Esophagus squamous epithelium (tissue), 5 donors: Measurements from ENCODE around the gene MIA3. TPM values are rescaled to one million over a fixed set of nuclear protein-coding genes. Genes with fewer than 3 reads are reported as not detected.

ENCODE experiments used
- DNase-seq: peaks from one replicate; lab custom pipeline; 2025; lab: John Stamatoyannopoulos, UW
- H3K27ac ChIP-seq, 4 donors: fragments of 200-600 bp; sonication (generic); one replicate each; pipeline ENCODE4 v1.5.1; 2016 to 2019; ENCODE audit warnings: mild to moderate bottlenecking in 1 of 4
- H3K27me3 ChIP-seq, 4 donors: fragments of 200-600 bp; sonication (generic); 1 replicate in 3 of 4; 2 replicates in 1 of 4; pipeline versions ENCODE4 v1.5.1 to v1.6.0; 2017 to 2021; ENCODE audit warnings: antibody characterized with exemption in 1 of 4
- H3K36me3 ChIP-seq, 3 donors: fragments of 200-600 bp; sonication (generic); one replicate each; pipeline ENCODE4 v1.5.1; 2016 to 2019
- H3K4me1 ChIP-seq, 3 donors: fragments of 200-600 bp; sonication (generic); one replicate each; pipeline ENCODE4 v1.5.1; 2017 to 2019
- H3K4me3 ChIP-seq, 4 donors: fragments of 200-600 bp; sonication (generic); 1 replicate in 3 of 4; 2 replicates in 1 of 4; pipeline ENCODE4 v1.5.1; 2016 to 2019; ENCODE audit warnings: mild to moderate bottlenecking in 2 of 4, moderate library complexity in 1 of 4
- H3K9me3 ChIP-seq, 3 donors: fragments of 200-600 bp; sonication (generic); one replicate each; pipeline ENCODE4 v1.5.1; 2016 to 2019
- POLR2A ChIP-seq, 4 donors: fragments of 450-650 bp; IDR thresholded peaks; one replicate each; pipeline ENCODE4 v1.6.1; 2017; ENCODE audit warnings: antibody characterized with exemption in 4 of 4, mild to moderate bottlenecking in 4 of 4, moderate library complexity in 3 of 4
- WGBS, 2 donors: methylation state at CpG; one replicate each; pipeline ENCODE4 v1.1.5; 2018; 5-methylcytosine and 5-hydroxymethylcytosine counted together
- intact Hi-C: fragments of 100-400 bp; cut with DNase I; formaldehyde crosslinking; loops from one replicate; pipeline ENCODE4 v1.15.0; 2022
- total RNA-seq, 4 donors: library from RNA; depleted of rRNA; stranded (reverse); fragments of >200 nt; gene quantifications; one replicate each; pipeline ENCODE4 v1.1.0, GENCODE V29; 2016
- TF ChIP-seq, protein P1 (sequence below), 6 experiments: fragments of 450-650 bp in 4 of 6; fragments of 200-600 bp in 2 of 6; sonication (generic) in 2 of 6; IDR thresholded peaks; one replicate each; pipeline ENCODE4 v1.5.1; 2016 to 2019; ENCODE audit warnings: antibody characterized with exemption in 6 of 6, mild to moderate bottlenecking in 4 of 6, moderate library complexity in 4 of 6
- donor health status: DM: yes; HTN: yes; CAD: no.

Gene MIA3
- total RNA-seq, 4 donors from 2014 or later: 17.5 to 40.4 (median 24.0) TPM

- Histone ChIP-seq H3K4me3 (no peak overlapping the region), H3K36me3 (peaks cover 16 to 98% (median 24%) of the 10 kb centered on the region in 3 donors), H3K27ac (no peak overlapping the region), H3K9me3 (no peaks in the 10 kb centered on the region), H3K27me3 (no peaks in the 10 kb centered on the region), H3K4me1 (no peaks in the 10 kb centered on the region)
- TF ChIP-seq POLR2A (IDR thresholded peaks at IDR 0.05): no peak
- TF ChIP-seq, protein P1, sequence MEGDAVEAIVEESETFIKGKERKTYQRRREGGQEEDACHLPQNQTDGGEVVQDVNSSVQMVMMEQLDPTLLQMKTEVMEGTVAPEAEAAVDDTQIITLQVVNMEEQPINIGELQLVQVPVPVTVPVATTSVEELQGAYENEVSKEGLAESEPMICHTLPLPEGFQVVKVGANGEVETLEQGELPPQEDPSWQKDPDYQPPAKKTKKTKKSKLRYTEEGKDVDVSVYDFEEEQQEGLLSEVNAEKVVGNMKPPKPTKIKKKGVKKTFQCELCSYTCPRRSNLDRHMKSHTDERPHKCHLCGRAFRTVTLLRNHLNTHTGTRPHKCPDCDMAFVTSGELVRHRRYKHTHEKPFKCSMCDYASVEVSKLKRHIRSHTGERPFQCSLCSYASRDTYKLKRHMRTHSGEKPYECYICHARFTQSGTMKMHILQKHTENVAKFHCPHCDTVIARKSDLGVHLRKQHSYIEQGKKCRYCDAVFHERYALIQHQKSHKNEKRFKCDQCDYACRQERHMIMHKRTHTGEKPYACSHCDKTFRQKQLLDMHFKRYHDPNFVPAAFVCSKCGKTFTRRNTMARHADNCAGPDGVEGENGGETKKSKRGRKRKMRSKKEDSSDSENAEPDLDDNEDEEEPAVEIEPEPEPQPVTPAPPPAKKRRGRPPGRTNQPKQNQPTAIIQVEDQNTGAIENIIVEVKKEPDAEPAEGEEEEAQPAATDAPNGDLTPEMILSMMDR (IDR thresholded peaks at IDR 0.05): no peak
- no peak for DNase-seq
- 93 to 95% methylated on average over 1 of the region's 1 CpG for WGBS, 2 donors
- intact Hi-C loops: no loop called here
Observed at GRCh38 chr1:222652676-222653075, 34.8 kb downstream of the MIA3 start.

DNA sequence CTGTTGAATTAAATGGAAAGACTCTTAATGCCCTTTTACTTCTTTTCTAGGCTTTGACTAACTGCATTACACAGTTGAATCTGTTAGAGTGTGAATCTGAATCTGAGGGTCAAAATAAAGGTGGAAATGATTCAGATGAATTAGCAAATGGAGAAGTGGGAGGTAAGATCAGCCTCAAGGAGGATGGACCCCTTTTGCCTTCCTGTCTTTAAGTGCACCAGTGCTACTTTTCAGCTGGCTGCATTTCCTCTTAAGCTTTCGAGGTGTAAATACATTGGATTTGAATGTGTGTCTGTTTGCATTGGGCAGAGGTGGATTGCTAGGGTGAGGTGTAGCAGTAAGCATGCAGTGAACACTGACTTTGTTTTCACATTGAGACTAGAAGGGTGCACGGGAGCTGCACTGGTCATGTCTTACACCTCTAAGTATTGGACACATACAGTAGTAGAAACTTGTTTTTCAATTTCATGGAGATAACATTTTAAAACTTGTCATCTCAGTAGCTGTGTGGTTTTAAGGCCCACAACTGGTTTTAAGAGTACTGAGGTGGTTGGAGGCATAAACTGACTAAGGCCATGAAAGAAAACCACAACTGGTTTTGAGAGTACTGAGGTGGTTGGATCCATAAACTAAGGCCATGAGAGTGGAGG, 35.4 kb downstream of the MIA3 start:
- H3K36me3 ChIP-seq: peaks cover 16 to 99% (median 24%) of the 10 kb centered on the region in 3 donors
- H3K27me3 ChIP-seq: no peaks in the 10 kb centered on the region
- no peak overlapping the region for H3K4me3 ChIP-seq
- WGBS, 2 donors: 64 to 70% methylated on average over 2 of the region's 2 CpGs
- no peak overlapping the region for H3K27ac ChIP-seq
- DNase-seq: no peak
- H3K4me1 ChIP-seq: no peaks in the 10 kb centered on the region
- no peaks in the 10 kb centered on the region for H3K9me3 ChIP-seq
- intact Hi-C loops: no loop called here
- TF ChIP-seq, protein P1 (IDR thresholded peaks at IDR 0.05): no peak
- no peak for TF ChIP-seq POLR2A (IDR thresholded peaks at IDR 0.05)

GRCh38 chr1:222654849-222655248, 37.0 kb downstream of the MIA3 start:
- peak; percentile 2 for DNase-seq
- Histone ChIP-seq H3K9me3 (no peaks in the 10 kb centered on the region), H3K27ac (peak overlapping the region in 1 of 4 donors; percentile 30), H3K27me3 (no peaks in the 10 kb centered on the region), H3K4me3 (no peak overlapping the region), H3K36me3 (peaks cover 16 to 100% (median 32%) of the 10 kb centered on the region in 3 donors), H3K4me1 (no peaks in the 10 kb centered on the region)
- no peak for TF ChIP-seq POLR2A (IDR thresholded peaks at IDR 0.05)
- TF ChIP-seq, protein P1 (IDR thresholded peaks at IDR 0.05): no peak
- WGBS, 2 donors: 33 to 44% methylated on average over 5 of the region's 5 CpGs
- intact Hi-C loops: no loop called here

DNA sequence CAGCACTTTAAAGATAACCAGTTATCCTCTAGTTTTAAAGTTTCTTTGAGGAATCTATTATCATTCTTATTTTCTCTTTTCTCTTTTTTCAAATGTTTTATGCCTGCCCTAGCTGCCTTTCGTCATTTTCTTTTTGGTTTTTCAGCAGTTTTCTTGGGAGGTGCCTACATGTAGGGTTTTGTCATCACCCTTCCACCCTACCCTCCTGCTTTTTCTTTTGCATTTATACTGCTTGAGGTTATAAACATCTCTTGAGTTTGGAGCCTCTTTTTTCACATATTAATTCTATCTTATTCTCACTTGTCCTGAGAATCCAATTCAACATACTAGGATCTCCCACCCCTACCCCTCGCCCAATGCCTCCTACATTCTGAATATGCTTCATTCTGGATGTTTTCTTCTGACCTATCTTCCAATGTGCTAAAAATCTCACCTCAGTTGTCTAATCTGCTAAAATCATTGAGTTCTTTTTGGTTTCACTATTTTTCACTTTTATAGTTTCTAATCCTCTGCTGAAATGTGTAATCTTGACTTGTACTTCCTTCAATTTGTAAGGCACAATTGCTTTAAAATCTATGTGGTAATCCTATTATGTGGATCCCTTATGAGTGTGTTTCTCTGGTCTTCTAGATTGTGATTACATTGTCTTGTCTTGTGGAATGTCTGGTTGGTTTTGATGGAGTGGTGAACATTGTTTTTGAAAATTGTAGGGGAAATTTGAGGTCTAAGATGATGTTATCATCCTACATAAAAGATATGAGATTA, 38.7 kb downstream of the MIA3 start:
- H3K36me3 ChIP-seq: peaks cover 16 to 100% (median 39%) of the 10 kb centered on the region in 3 donors
- H3K27me3 ChIP-seq: no peaks in the 10 kb centered on the region
- no peaks in the 10 kb centered on the region for H3K9me3 ChIP-seq
- H3K27ac ChIP-seq: no peak overlapping the region
- H3K4me1 ChIP-seq: no peaks in the 10 kb centered on the region
- WGBS, 2 donors: 90 to 95% methylated on average over 2 of the region's 2 CpGs
- intact Hi-C loops: no loop called here
- H3K4me3 ChIP-seq: no peak overlapping the region
- DNase-seq: no peak
- TF ChIP-seq POLR2A (IDR thresholded peaks at IDR 0.05): no peak
- TF ChIP-seq, protein P1 (IDR thresholded peaks at IDR 0.05): no peak

GRCh38 chr1:222657899-222658298, 40.0 kb downstream of the MIA3 start:
- H3K36me3 ChIP-seq: peaks cover 10 to 100% (median 45%) of the 10 kb centered on the region in 3 donors
- 85 to 95% methylated on average over 2 of the region's 2 CpGs for WGBS, 2 donors
- TF ChIP-seq, protein P1 (IDR thresholded peaks at IDR 0.05): no peak
- no peak for TF ChIP-seq POLR2A (IDR thresholded peaks at IDR 0.05)
- no peaks in the 10 kb centered on the region for H3K9me3 ChIP-seq
- intact Hi-C loops: no loop called here
- H3K4me1 ChIP-seq: no peaks in the 10 kb centered on the region
- DNase-seq: no peak
- no peak overlapping the region for H3K4me3 ChIP-seq
- H3K27ac ChIP-seq: no peak overlapping the region
- no peaks in the 10 kb centered on the region for H3K27me3 ChIP-seq
